HEK293 (cell line): ENCODE measurements around the gene NLRP1.
A peak's percentile ranks its signal among the peaks of the same experiment; 100 is the strongest.

Source experiments
- CTCF ChIA-PET: fragments of 350-600 bp; formaldehyde crosslinking; extraction: SDS; loops from one replicate; lab custom pipeline; 2021; ENCODE audit warnings: antibody characterized with exemption; lab: Yijun Ruan, JAX
- POLR2A ChIA-PET: fragments of 300-600 bp; formaldehyde crosslinking; extraction: SDS; loops from one replicate; lab custom pipeline; 2020; ENCODE audit warnings: antibody characterized with exemption, inconsistent platforms; lab: Yijun Ruan, JAX
- H3K27ac ChIP-seq: fragments of 200-500 bp; sonication (Bioruptor generic); 2 replicates; pipeline ENCODE4 v1.5.1; 2014; ENCODE audit warnings: low read depth, low read length, control low read depth, inconsistent platforms; ENCODE audit errors: extremely low read depth
- H3K36me3 ChIP-seq, 2 experiments: fragments of 200-500 bp in 1 of 2; sonication (Bioruptor generic) in 1 of 2; 1 replicate in 1 of 2; 2 replicates in 1 of 2; pipeline ENCODE4 v1.5.1; 2014 to 2017; ENCODE audit warnings: inconsistent platforms in 2 of 2, low read length in 2 of 2; ENCODE audit not compliant: control insufficient read depth in 2 of 2, insufficient read depth in 1 of 2
- H3K4me1 ChIP-seq: fragments of 200-500 bp; sonication (Bioruptor generic); 2 replicates; pipeline ENCODE4 v1.5.1; 2014; ENCODE audit warnings: mild to moderate bottlenecking, low read length, inconsistent platforms; ENCODE audit not compliant: control insufficient read depth, insufficient read depth
- H3K4me3 ChIP-seq: 2 replicates; pipeline ENCODE4 v1.5.1; 2011; ENCODE audit warnings: low read depth, mild to moderate bottlenecking, control low read depth, low read length, moderate library complexity
- H3K9me3 ChIP-seq: fragments of 200-500 bp; sonication (Bioruptor generic); 2 replicates; pipeline ENCODE4 v1.5.1; 2014; ENCODE audit warnings: low read depth, low read length, inconsistent platforms; ENCODE audit not compliant: control insufficient read depth, insufficient read depth
- GLIS2 ChIP-seq: fragments of 450-650 bp; formaldehyde crosslinking; IDR thresholded peaks from 2 replicates; pipeline ENCODE4 v1.5.1; 2016; ENCODE audit warnings: missing biosample characterization, missing genetic modification characterization
- IKZF3 ChIP-seq: fragments of 450-650 bp; IDR thresholded peaks from 2 replicates; pipeline ENCODE4 v1.5.0; 2018; ENCODE audit warnings: missing biosample characterization, mild to moderate bottlenecking, missing genetic modification characterization, moderate library complexity
- KLF8 ChIP-seq: fragments of 450-650 bp; formaldehyde crosslinking; IDR thresholded peaks from 2 replicates; pipeline ENCODE4 v1.5.1; 2016; ENCODE audit warnings: missing biosample characterization, missing genetic modification characterization
- ZBTB20 ChIP-seq: fragments of 450-650 bp; formaldehyde crosslinking; IDR thresholded peaks from 2 replicates; pipeline ENCODE4 v1.5.1; 2016; ENCODE audit warnings: missing biosample characterization, missing genetic modification characterization
- ZIC2 ChIP-seq: fragments of 450-650 bp; formaldehyde crosslinking; IDR thresholded peaks from 2 replicates; pipeline ENCODE4 v1.5.1; 2016; ENCODE audit warnings: missing biosample characterization, missing genetic modification characterization
- ZNF239 ChIP-seq: fragments of 450-650 bp; formaldehyde crosslinking; IDR thresholded peaks from 2 replicates; pipeline ENCODE4 v1.5.1; 2016; ENCODE audit warnings: missing biosample characterization, missing genetic modification characterization
- ZNF324 ChIP-seq: fragments of 450-650 bp; formaldehyde crosslinking; IDR thresholded peaks from 2 replicates; pipeline ENCODE4 v1.5.1; 2016; ENCODE audit warnings: missing biosample characterization, missing genetic modification characterization
- ZNF335 ChIP-seq: fragments of 450-650 bp; formaldehyde crosslinking; conservative IDR thresholded peaks from 2 replicates; pipeline ENCODE4 v1.5.1; 2016; ENCODE audit warnings: missing biosample characterization, missing genetic modification characterization
- ZNF341 ChIP-seq: fragments of 450-650 bp; formaldehyde crosslinking; IDR thresholded peaks from 2 replicates; pipeline ENCODE4; 2016; ENCODE audit warnings: low read depth, missing biosample characterization, missing genetic modification characterization
- ZNF354C ChIP-seq: fragments of 450-650 bp; formaldehyde crosslinking; IDR thresholded peaks from 2 replicates; pipeline ENCODE4 v1.5.1; 2016; ENCODE audit warnings: missing biosample characterization, missing genetic modification characterization, low read depth, borderline replicate concordance
- ZNF391 ChIP-seq: fragments of 450-650 bp; formaldehyde crosslinking; IDR thresholded peaks from 2 replicates; pipeline ENCODE4 v1.5.1; 2016; ENCODE audit warnings: low read depth, missing biosample characterization, missing genetic modification characterization, borderline replicate concordance
- ZNF544 ChIP-seq: fragments of 450-650 bp; formaldehyde crosslinking; IDR thresholded peaks from 2 replicates; pipeline ENCODE4 v1.5.0; 2017; ENCODE audit warnings: missing biosample characterization, missing genetic modification characterization
- ZNF600 ChIP-seq: fragments of 450-650 bp; formaldehyde crosslinking; IDR thresholded peaks from 2 replicates; pipeline ENCODE4 v1.5.1; 2016; ENCODE audit warnings: missing biosample characterization, missing genetic modification characterization
- ZNF76 ChIP-seq: fragments of 450-650 bp; formaldehyde crosslinking; IDR thresholded peaks from 2 replicates; pipeline ENCODE4; 2016; ENCODE audit warnings: low read depth, missing biosample characterization, missing genetic modification characterization, borderline replicate concordance
- TF ChIP-seq, protein P1 (sequence below): fragments of 450-650 bp; formaldehyde crosslinking; IDR thresholded peaks from 2 replicates; pipeline ENCODE4 v1.5.1; 2016; ENCODE audit warnings: missing biosample characterization, missing genetic modification characterization
- TF ChIP-seq, protein P2 (sequence below): fragments of 450-650 bp; formaldehyde crosslinking; conservative IDR thresholded peaks from 2 replicates; pipeline ENCODE4 v1.5.1; 2016; ENCODE audit warnings: low read depth, missing biosample characterization, missing genetic modification characterization
- TF ChIP-seq, protein P3 (sequence below): fragments of 450-650 bp; formaldehyde crosslinking; IDR thresholded peaks from 2 replicates; pipeline ENCODE4 v1.5.1; 2016; ENCODE audit warnings: missing biosample characterization, missing genetic modification characterization, low read depth
- TF ChIP-seq, protein P4 (sequence below): fragments of 450-650 bp; formaldehyde crosslinking; IDR thresholded peaks from 2 replicates; pipeline ENCODE4 v1.5.1; 2016; ENCODE audit warnings: missing biosample characterization, missing genetic modification characterization
- TF ChIP-seq, protein P5 (sequence below): fragments of 450-650 bp; formaldehyde crosslinking; IDR thresholded peaks from 2 replicates; pipeline ENCODE4 v1.5.1; 2016; ENCODE audit warnings: missing biosample characterization, missing genetic modification characterization, low read depth

The NLRP1 gene

DNA sequence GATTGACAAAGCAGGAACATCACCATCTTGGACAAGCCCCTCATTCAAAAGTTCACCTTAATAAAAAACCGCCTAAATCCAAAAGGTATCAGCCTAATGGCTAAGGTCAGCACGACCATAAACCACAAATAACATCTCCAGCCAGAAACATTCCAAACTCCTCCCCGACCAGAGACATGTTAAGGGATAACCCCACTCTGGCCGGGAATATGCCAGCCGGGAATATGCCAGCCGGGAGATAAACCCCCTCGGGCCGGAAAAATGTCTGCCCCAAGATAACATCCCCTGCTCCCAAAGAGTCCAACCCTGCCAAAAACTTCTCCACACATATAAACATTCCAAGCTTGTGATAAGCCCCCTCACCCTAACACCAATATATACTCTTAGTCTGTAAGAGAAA lies 116.9 kb downstream of the NLRP1 start:
- Histone ChIP-seq H3K4me3 (peak overlapping the region; percentile 89), H3K4me1 (peaks cover 18% of the 10 kb centered on the region), H3K36me3 (peaks cover 27 to 28% of the 10 kb centered on the region in 2 experiments), H3K27ac (no peak overlapping the region; the same call in 1 of the 2 replicates), H3K9me3 (no peaks in the 10 kb centered on the region)
- POLR2A ChIA-PET, result interaction anchor here (4.9 kb wide), 1 partner anchor 18 kb away, joined by 111 read pairs; the partner anchor contains the start of genes DERL2 and MIS12
- TF ChIP-seq, protein P1, sequence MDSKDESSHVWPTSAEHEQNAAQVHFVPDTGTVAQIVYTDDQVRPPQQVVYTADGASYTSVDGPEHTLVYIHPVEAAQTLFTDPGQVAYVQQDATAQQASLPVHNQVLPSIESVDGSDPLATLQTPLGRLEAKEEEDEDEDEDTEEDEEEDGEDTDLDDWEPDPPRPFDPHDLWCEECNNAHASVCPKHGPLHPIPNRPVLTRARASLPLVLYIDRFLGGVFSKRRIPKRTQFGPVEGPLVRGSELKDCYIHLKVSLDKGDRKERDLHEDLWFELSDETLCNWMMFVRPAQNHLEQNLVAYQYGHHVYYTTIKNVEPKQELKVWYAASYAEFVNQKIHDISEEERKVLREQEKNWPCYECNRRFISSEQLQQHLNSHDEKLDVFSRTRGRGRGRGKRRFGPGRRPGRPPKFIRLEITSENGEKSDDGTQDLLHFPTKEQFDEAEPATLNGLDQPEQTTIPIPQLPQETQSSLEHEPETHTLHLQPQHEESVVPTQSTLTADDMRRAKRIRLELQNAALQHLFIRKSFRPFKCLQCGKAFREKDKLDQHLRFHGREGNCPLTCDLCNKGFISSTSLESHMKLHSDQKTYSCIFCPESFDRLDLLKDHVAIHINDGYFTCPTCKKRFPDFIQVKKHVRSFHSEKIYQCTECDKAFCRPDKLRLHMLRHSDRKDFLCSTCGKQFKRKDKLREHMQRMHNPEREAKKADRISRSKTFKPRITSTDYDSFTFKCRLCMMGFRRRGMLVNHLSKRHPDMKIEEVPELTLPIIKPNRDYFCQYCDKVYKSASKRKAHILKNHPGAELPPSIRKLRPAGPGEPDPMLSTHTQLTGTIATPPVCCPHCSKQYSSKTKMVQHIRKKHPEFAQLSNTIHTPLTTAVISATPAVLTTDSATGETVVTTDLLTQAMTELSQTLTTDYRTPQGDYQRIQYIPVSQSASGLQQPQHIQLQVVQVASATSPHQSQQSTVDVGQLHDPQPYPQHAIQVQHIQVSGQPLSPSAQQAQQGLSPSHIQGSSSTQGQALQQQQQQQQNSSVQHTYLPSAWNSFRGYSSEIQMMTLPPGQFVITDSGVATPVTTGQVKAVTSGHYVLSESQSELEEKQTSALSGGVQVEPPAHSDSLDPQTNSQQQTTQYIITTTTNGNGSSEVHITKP (tag by site-specific recombination), result peak; percentile 36; the same call in 1 of the 2 replicates
- TF ChIP-seq ZIC2 (tag by site-specific recombination) (no peak), ZNF544 (tag by site-specific recombination) (no peak), IKZF3 (tag by site-specific recombination) (peak; percentile 75; the same call in 1 of the 2 replicates), ZNF76 (tag by site-specific recombination) (peak; percentile 33; the same call in 1 of the 2 replicates), ZNF335 (tag by site-specific recombination) (peak; percentile 47; the same call in 1 of the 2 replicates), ZBTB20 (peak; percentile 82), ZNF600 (tag by site-specific recombination) (peak; percentile 78), ZNF324 (tag by site-specific recombination) (no peak), ZNF341 (tag by site-specific recombination) (peak; percentile 8; the same call in 1 of the 2 replicates)
- TF ChIP-seq, protein P2, sequence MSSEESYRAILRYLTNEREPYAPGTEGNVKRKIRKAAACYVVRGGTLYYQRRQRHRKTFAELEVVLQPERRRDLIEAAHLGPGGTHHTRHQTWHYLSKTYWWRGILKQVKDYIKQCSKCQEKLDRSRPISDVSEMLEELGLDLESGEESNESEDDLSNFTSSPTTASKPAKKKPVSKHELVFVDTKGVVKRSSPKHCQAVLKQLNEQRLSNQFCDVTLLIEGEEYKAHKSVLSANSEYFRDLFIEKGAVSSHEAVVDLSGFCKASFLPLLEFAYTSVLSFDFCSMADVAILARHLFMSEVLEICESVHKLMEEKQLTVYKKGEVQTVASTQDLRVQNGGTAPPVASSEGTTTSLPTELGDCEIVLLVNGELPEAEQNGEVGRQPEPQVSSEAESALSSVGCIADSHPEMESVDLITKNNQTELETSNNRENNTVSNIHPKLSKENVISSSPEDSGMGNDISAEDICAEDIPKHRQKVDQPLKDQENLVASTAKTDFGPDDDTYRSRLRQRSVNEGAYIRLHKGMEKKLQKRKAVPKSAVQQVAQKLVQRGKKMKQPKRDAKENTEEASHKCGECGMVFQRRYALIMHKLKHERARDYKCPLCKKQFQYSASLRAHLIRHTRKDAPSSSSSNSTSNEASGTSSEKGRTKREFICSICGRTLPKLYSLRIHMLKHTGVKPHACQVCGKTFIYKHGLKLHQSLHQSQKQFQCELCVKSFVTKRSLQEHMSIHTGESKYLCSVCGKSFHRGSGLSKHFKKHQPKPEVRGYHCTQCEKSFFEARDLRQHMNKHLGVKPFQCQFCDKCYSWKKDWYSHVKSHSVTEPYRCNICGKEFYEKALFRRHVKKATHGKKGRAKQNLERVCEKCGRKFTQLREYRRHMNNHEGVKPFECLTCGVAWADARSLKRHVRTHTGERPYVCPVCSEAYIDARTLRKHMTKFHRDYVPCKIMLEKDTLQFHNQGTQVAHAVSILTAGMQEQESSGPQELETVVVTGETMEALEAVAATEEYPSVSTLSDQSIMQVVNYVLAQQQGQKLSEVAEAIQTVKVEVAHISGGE (tag by site-specific recombination), result 0 out of 2 replicates have a peak, but pooled peaks have one; percentile 20
- CTCF ChIA-PET, result interaction anchor here (0.6 to 3.3 kb wide), 3 partner anchors 28 to 50 kb away, joined by 3 to 26 read pairs (median 3); partner anchors contain the start of gene C1QBP

DNA sequence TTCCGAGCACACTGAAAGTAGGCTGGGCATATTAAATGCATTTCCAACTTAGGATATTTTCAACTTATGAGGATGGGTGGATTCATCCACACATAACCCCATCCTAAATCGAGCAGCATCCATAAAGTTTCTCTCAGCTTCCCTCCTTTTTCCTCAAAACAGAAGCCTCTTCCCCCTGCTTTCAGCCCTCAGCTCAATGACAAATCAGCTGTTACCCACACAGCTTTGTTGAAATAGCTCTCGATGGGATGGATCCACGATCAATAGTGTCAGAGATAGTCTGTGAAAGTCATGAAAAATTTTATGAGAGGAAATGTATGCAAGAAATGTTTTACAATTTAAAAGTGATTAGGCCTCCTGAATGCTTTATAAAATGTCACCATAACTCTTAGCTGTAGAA lies 118.0 kb downstream of the NLRP1 start:
- CTCF ChIA-PET, result interaction anchor here (1.5 kb wide), 1 partner anchor 27 kb away, joined by 8 read pairs; the partner anchor contains the start of gene C1QBP

More for the DNA sequence above, 118.0 kb downstream of the NLRP1 start:
- Histone ChIP-seq H3K36me3 (peaks cover 25 to 27% of the 10 kb centered on the region in 2 experiments), H3K27ac (no peak overlapping the region), H3K9me3 (no peaks in the 10 kb centered on the region), H3K4me1 (peaks cover 18% of the 10 kb centered on the region), H3K4me3 (no peak overlapping the region)
- POLR2A ChIA-PET, result interaction anchor here (0.9 kb wide), 1 partner anchor 20 kb away, joined by 3 read pairs; the partner anchor contains the start of genes DERL2 and MIS12
- TF ChIP-seq, protein P3, sequence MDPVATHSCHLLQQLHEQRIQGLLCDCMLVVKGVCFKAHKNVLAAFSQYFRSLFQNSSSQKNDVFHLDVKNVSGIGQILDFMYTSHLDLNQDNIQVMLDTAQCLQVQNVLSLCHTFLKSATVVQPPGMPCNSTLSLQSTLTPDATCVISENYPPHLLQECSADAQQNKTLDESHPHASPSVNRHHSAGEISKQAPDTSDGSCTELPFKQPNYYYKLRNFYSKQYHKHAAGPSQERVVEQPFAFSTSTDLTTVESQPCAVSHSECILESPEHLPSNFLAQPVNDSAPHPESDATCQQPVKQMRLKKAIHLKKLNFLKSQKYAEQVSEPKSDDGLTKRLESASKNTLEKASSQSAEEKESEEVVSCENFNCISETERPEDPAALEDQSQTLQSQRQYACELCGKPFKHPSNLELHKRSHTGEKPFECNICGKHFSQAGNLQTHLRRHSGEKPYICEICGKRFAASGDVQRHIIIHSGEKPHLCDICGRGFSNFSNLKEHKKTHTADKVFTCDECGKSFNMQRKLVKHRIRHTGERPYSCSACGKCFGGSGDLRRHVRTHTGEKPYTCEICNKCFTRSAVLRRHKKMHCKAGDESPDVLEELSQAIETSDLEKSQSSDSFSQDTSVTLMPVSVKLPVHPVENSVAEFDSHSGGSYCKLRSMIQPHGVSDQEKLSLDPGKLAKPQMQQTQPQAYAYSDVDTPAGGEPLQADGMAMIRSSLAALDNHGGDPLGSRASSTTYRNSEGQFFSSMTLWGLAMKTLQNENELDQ, result no peak
- TF ChIP-seq KLF8 (tag by site-specific recombination) (no peak), ZNF239 (tag by site-specific recombination) (no peak), ZNF391 (tag by site-specific recombination) (no peak), GLIS2 (no peak), ZNF354C (no peak)
- TF ChIP-seq, protein P4, sequence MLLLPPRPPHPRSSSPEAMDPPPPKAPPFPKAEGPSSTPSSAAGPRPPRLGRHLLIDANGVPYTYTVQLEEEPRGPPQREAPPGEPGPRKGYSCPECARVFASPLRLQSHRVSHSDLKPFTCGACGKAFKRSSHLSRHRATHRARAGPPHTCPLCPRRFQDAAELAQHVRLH (tag by site-specific recombination), result no peak
- TF ChIP-seq, protein P5, sequence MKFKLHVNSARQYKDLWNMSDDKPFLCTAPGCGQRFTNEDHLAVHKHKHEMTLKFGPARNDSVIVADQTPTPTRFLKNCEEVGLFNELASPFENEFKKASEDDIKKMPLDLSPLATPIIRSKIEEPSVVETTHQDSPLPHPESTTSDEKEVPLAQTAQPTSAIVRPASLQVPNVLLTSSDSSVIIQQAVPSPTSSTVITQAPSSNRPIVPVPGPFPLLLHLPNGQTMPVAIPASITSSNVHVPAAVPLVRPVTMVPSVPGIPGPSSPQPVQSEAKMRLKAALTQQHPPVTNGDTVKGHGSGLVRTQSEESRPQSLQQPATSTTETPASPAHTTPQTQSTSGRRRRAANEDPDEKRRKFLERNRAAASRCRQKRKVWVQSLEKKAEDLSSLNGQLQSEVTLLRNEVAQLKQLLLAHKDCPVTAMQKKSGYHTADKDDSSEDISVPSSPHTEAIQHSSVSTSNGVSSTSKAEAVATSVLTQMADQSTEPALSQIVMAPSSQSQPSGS, result no peak
